A549 (cell line): ENCODE data around the gene ZNF438. TPM values are rescaled to one million over a fixed set of nuclear protein-coding genes. Genes with fewer than 3 reads are reported as not detected.

ENCODE experiments used
- ATAC-seq, 2 experiments: fragments of 200-7000 bp in 1 of 2; fragments of >200 bp in 1 of 2; cut with Nextera tagmentation in 1 of 2; cut with Tn5 transposase in 1 of 2; 3 replicates each; pipeline versions ENCODE4 v1.8.0 to v1.9.1; 2018 to 2020; ENCODE audit warnings: mild to moderate bottlenecking in 1 of 2, moderate library complexity in 1 of 2
- CTCF ChIA-PET: fragments of 300-600 bp; sonication (Branson Sonifier 250); formaldehyde crosslinking; extraction: SDS; loops from one replicate; lab custom pipeline; 2021; ENCODE audit warnings: antibody characterized with exemption, inconsistent platforms; lab: Yijun Ruan, JAX
- POLR2A ChIA-PET: fragments of 350-600 bp; formaldehyde crosslinking; extraction: SDS; loops from one replicate; lab custom pipeline; 2021; ENCODE audit warnings: antibody characterized with exemption, inconsistent platforms; lab: Yijun Ruan, JAX
- DNase-seq, 2 experiments: peaks; one replicate each; pipeline versions ENCODE4 v3.0.0 to v3.0.0-alpha.2; 2011 to 2016; ENCODE audit warnings: low read depth in 1 of 2, low spot score in 1 of 2
- FAIRE-seq: peaks from 2 replicates; lab custom pipeline; 2011; peaks lifted over from hg19 to GRCh38; lab: Jason Lieb, UNC
- H3K27ac ChIP-seq, 2 experiments: fragments of >200 bp; sonication (Bioruptor Twin); formaldehyde crosslinking; 3 replicates each; pipeline ENCODE4 v1.5.1; 2016 to 2017
- H3K4me1 ChIP-seq: fragments of >200 bp; sonication (Bioruptor Twin); formaldehyde crosslinking; 3 replicates; pipeline ENCODE4 v1.6.1; 2016
- H3K4me2 ChIP-seq: fragments of >200 bp; sonication (Bioruptor Twin); formaldehyde crosslinking; 3 replicates; pipeline ENCODE4 v1.6.1; 2016
- H3K4me3 ChIP-seq: fragments of >200 bp; sonication (Bioruptor Twin); formaldehyde crosslinking; 3 replicates; pipeline ENCODE4 v1.5.1; 2016
- H3K9me3 ChIP-seq: fragments of >200 bp; sonication (Bioruptor Twin); formaldehyde crosslinking; 3 replicates; pipeline ENCODE4 v1.6.1; 2016
- CBX2 ChIP-seq: fragments of 200-600 bp; sonication (generic); IDR thresholded peaks from 2 replicates; pipeline ENCODE4 v1.6.1; 2016; ENCODE audit warnings: low read depth, mild to moderate bottlenecking, borderline replicate concordance
- CEBPB ChIP-seq, 2 experiments: fragments of >200 bp in 1 of 2; sonication (Bioruptor Twin) in 1 of 2; formaldehyde crosslinking in 1 of 2; IDR thresholded peaks; 2 replicates each; pipeline ENCODE4 v1.6.1; 2012 to 2016
- CTCF ChIP-seq: fragments of >200 bp; sonication (Bioruptor Twin); formaldehyde crosslinking; IDR thresholded peaks from 3 replicates; pipeline ENCODE4 v1.5.1; 2016
- EHMT2 ChIP-seq: fragments of 200-600 bp; sonication (generic); IDR thresholded peaks from 2 replicates; pipeline ENCODE4 v1.6.1; 2016; ENCODE audit warnings: antibody characterized with exemption, low read depth, mild to moderate bottlenecking, moderate library complexity
- EP300 ChIP-seq, 2 experiments: fragments of >200 bp; sonication (Bioruptor Twin); formaldehyde crosslinking; IDR thresholded peaks; 2 replicates in 1 of 2; 3 replicates in 1 of 2; pipeline ENCODE4 v1.6.1; 2016 to 2017
- FOSL2 ChIP-seq, 2 experiments: fragments of 450-650 bp in 1 of 2; fragments of >200 bp in 1 of 2; sonication (Bioruptor Twin) in 1 of 2; formaldehyde crosslinking; IDR thresholded peaks; 2 replicates each; pipeline versions ENCODE4 v1.5.0 to v1.6.1; 2016 to 2020; ENCODE audit warnings: mild to moderate bottlenecking in 1 of 2, moderate library complexity in 1 of 2
- GATA3 ChIP-seq: IDR thresholded peaks from 2 replicates; pipeline ENCODE4 v1.6.1; 2012; ENCODE audit warnings: borderline replicate concordance
- HDAC2 ChIP-seq: fragments of 200-600 bp; sonication (generic); IDR thresholded peaks from 2 replicates; pipeline ENCODE4 v1.6.1; 2016
- HOXA7 ChIP-seq: fragments of 250-450 bp; sonication (Bioruptor Pico); IDR thresholded peaks from 2 replicates; pipeline ENCODE4 v1.5.0; 2020; ENCODE audit warnings: mild to moderate bottlenecking, moderate library complexity
- HOXB13 ChIP-seq: fragments of 250-450 bp; sonication (Bioruptor Pico); IDR thresholded peaks from 2 replicates; pipeline ENCODE4 v1.5.0; 2020; ENCODE audit warnings: low read depth, mild to moderate bottlenecking, moderate library complexity
- JUN ChIP-seq, 2 experiments: fragments of >200 bp; sonication (Bioruptor Twin); formaldehyde crosslinking; IDR thresholded peaks; 2 replicates in 1 of 2; 3 replicates in 1 of 2; pipeline ENCODE4 v1.6.1; 2016 to 2017
- MAFK ChIP-seq: fragments of 450-650 bp; IDR thresholded peaks from 2 replicates; pipeline ENCODE4 v1.6.1; 2014; ENCODE audit not compliant: partially characterized antibody
- NFE2L2 ChIP-seq: fragments of 150-350 bp; conservative IDR thresholded peaks from 2 replicates; pipeline ENCODE4 v1.6.1; 2014; ENCODE audit warnings: low read length
- NPAS2 ChIP-seq: fragments of 250-450 bp; sonication (Bioruptor Pico); IDR thresholded peaks from 2 replicates; pipeline ENCODE4 v1.8.0; 2022; ENCODE audit warnings: mild to moderate bottlenecking, moderate library complexity, borderline replicate concordance
- NR3C1 ChIP-seq: fragments of >200 bp; sonication (Bioruptor Twin); formaldehyde crosslinking; IDR thresholded peaks from 3 replicates; pipeline ENCODE4 v1.6.1; 2017
- PBX3 ChIP-seq: IDR thresholded peaks from 2 replicates; pipeline ENCODE4 v1.6.1; 2012
- POLR2AphosphoS2 ChIP-seq: conservative IDR thresholded peaks from 2 replicates; pipeline ENCODE4 v1.6.1; 2012; ENCODE audit warnings: low read length, improper control_type of control experiment, inconsistent platforms
- RARB ChIP-seq: fragments of 250-450 bp; sonication (Bioruptor Pico); IDR thresholded peaks from 2 replicates; pipeline ENCODE4 v1.8.0; 2021; ENCODE audit warnings: mild to moderate bottlenecking, moderate library complexity
- ZSCAN20 ChIP-seq: fragments of 250-450 bp; sonication (Bioruptor Pico); IDR thresholded peaks from 2 replicates; pipeline ENCODE4 v1.8.0; 2022; ENCODE audit warnings: mild to moderate bottlenecking, moderate library complexity
- WGBS: methylation state at CpG from one replicate; pipeline ENCODE4 v1.1.6; 2017; ENCODE audit errors: missing lambda C conversion rate; 5-methylcytosine and 5-hydroxymethylcytosine counted together
- polyA plus RNA-seq, 4 experiments: library from polyadenylated mRNA; depleted of rRNA in 3 of 4; stranded (reverse); fragments of >200 nt; fragmentation: RNase III in 1 of 4; extraction: RNeasy Plus Mini Kit Qiagen cat#74134 plus additional on column Dnase treatment in 1 of 4; gene quantifications; 2 replicates in 3 of 4; 3 replicates in 1 of 4; pipeline ENCODE4 v1.2.3, GENCODE V29; 2011 to 2017
- TF ChIP-seq, protein P1 (sequence below): fragments of 150-350 bp; IDR thresholded peaks from 2 replicates; pipeline ENCODE4 v1.6.1; 2014; ENCODE audit warnings: low read depth, mild to moderate bottlenecking, low read length
- TF ChIP-seq, protein P2 (sequence below): IDR thresholded peaks from 2 replicates; pipeline ENCODE4 v1.6.1; 2012; ENCODE audit warnings: low read depth, borderline replicate concordance

The ZNF438 gene
- polyA plus RNA-seq, 2 of the 4 experiments (the other 2 are of a cell fraction): 2.2 to 4.5 TPM

- no peak for TF ChIP-seq JUN (IDR thresholded peaks at IDR 0.05)
- TF ChIP-seq, all 56 proteins: peak for 0
These were observed 173.2 kb downstream of the ZNF438 start (continued) for GRCh38 chr10:30858499-30858898.

DNA sequence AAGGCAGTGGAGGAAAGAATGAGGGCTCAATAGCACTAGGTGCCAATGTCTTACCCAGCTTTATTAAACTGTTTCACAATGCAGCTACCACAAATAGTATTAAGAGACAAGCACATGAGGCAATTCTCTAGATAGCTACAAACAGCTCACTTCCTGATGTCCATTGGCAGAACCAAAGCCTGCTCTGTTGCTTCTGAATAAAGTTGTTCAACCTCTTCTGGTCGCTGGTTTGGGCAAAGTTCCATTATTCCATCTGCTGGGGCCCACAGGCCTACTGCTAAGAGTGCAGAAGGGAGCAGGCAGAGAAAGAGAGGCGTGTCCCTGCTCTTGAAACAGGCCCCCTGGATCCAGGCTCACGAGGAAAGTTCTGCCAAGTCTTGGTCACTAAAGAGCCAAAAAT is 173.9 kb downstream of the ZNF438 start:
- H3K4me3 ChIP-seq: no peak overlapping the region
- FAIRE-seq (no peak), ATAC-seq (no peak), DNase-seq (no peak)
- CTCF ChIA-PET: no interaction called here
- 60% methylated on average over 3 of the region's 3 CpGs for WGBS
- no peaks in the 10 kb centered on the region for H3K9me3 ChIP-seq
- POLR2A ChIA-PET: no interaction called here
- no peak overlapping the region for H3K27ac ChIP-seq
- no peak for TF ChIP-seq CBX2
- TF ChIP-seq, protein P1, sequence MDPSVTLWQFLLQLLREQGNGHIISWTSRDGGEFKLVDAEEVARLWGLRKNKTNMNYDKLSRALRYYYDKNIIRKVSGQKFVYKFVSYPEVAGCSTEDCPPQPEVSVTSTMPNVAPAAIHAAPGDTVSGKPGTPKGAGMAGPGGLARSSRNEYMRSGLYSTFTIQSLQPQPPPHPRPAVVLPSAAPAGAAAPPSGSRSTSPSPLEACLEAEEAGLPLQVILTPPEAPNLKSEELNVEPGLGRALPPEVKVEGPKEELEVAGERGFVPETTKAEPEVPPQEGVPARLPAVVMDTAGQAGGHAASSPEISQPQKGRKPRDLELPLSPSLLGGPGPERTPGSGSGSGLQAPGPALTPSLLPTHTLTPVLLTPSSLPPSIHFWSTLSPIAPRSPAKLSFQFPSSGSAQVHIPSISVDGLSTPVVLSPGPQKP: no peak
- no peak for TF ChIP-seq NFE2L2
- TF ChIP-seq GATA3: no peak
- no peak for TF ChIP-seq NR3C1
- TF ChIP-seq HOXB13 (CRISPR knock-in tag): no peak
- TF ChIP-seq, protein P2, sequence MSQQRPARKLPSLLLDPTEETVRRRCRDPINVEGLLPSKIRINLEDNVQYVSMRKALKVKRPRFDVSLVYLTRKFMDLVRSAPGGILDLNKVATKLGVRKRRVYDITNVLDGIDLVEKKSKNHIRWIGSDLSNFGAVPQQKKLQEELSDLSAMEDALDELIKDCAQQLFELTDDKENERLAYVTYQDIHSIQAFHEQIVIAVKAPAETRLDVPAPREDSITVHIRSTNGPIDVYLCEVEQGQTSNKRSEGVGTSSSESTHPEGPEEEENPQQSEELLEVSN: no peak
- TF ChIP-seq CEBPB (IDR thresholded peaks at IDR 0.05): no peak
- no peaks in the 10 kb centered on the region for H3K4me1 ChIP-seq
- H3K4me2 ChIP-seq: no peak overlapping the region

DNA sequence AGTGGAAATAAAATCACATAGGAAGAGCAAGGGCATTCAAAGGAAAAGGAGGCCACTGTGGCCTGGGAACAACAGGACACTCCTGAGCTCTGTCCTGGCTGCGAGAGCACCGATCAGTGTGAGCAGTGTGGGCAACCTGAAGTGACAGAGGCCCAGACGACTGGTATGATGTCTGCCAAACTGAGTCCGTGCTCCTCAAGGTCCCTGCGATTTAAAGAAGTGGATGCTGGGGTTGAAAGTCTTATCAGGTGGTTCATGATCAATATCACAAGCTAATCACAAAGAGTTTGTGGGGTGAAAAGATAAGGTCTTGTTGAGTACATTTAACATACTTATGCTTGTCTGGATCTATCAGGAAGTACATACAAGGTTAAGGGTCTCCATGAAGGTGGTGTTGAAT is 176.5 kb downstream of the ZNF438 start:
- Histone ChIP-seq H3K4me2 (no peak overlapping the region), H3K9me3 (no peaks in the 10 kb centered on the region), H3K4me1 (no peaks in the 10 kb centered on the region), H3K4me3 (no peak overlapping the region), H3K27ac (no peak overlapping the region)
- ATAC-seq (no peak), DNase-seq (no peak), FAIRE-seq (no peak)
- 86% methylated on average over 5 of the region's 5 CpGs for WGBS
- ChIA-PET POLR2A (no interaction called here), CTCF (no interaction called here)
- TF ChIP-seq PBX3: no peak
- TF ChIP-seq HOXA7 (CRISPR knock-in tag): no peak
- TF ChIP-seq EP300 (IDR thresholded peaks at IDR 0.05): no peak
- no peak for TF ChIP-seq FOSL2 (IDR thresholded peaks at IDR 0.05)
- TF ChIP-seq FOSL2 (CRISPR knock-in tag; IDR thresholded peaks at IDR 0.05): no peak
- TF ChIP-seq HDAC2: no peak
- no peak for TF ChIP-seq EHMT2
- TF ChIP-seq CTCF: no peak
- no peak for TF ChIP-seq ZSCAN20
- TF ChIP-seq RARB (CRISPR knock-in tag): no peak
- no peak for TF ChIP-seq MAFK
- no peak for TF ChIP-seq CEBPB (IDR thresholded peaks at IDR 0.05)
- no peak for TF ChIP-seq NPAS2

DNA sequence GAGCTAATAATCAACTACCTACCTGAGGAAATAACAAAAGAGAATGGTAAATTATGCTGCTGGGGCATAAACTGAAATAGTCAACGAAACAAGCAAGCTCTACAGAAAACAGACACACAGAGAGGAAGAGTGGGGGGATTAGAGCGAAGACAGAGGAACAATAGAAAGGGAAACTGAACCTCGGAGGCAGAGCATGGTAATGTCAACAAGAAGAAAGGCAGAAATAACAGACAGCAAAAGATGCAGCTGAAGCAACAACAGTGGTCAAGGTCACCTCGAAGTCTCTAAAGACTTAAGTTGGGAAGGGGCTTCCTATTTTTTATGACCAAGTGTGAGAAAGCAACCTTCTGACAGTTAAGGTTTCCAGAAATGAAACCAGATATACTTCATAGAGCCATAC is 177.0 kb downstream of the ZNF438 start:
- ChIA-PET POLR2A (no interaction called here), CTCF (no interaction called here)
- Histone ChIP-seq H3K4me1 (no peaks in the 10 kb centered on the region), H3K4me2 (no peak overlapping the region), H3K4me3 (no peak overlapping the region), H3K9me3 (no peaks in the 10 kb centered on the region), H3K27ac (no peak overlapping the region)
- TF ChIP-seq GATA3 (no peak), MAFK (no peak), POLR2AphosphoS2 (no peak), CTCF (no peak)
- ATAC-seq (no peak), FAIRE-seq (no peak), DNase-seq (no peak)
- WGBS: 58% methylated on average over 4 of the region's 4 CpGs
